WTC11 (cell line): ENCODE measurements around the gene UGGT2. TPM values are rescaled to one million over a fixed set of nuclear protein-coding genes. Genes with fewer than 3 reads are reported as not detected.
A peak's percentile ranks its signal among the peaks of the same experiment; 100 is the strongest.

Experiments used
- ATAC-seq: fragments of 200-7000 bp; cut with Tn5 transposase; 2 replicates; pipeline ENCODE4 v1.10.0; 2021; ENCODE audit warnings: mild to moderate bottlenecking, moderate library complexity
- CTCF ChIA-PET: fragments of 300-600 bp; sonication (Branson Sonifier 250); formaldehyde crosslinking; loops from one replicate; lab custom pipeline; 2021; ENCODE audit warnings: antibody characterized with exemption; lab: Charles Lee
- POLR2A ChIA-PET: fragments of 350-600 bp; sonication (Branson Sonifier 250); formaldehyde crosslinking; loops from one replicate; lab custom pipeline; 2021; ENCODE audit warnings: antibody characterized with exemption; lab: Charles Lee
- DNase-seq: peaks from one replicate; pipeline ENCODE4 v3.0.0; 2021; ENCODE audit warnings: low spot score
- H3K27ac Mint-ChIP-seq: 2 replicates; pipeline ENCODE4 v1.8.0; 2021; ENCODE audit warnings: mixed read lengths
- H3K27me3 Mint-ChIP-seq: 2 replicates; pipeline ENCODE4 v1.8.0; 2021; ENCODE audit warnings: low read depth, mild to moderate bottlenecking, moderate library complexity, mixed read lengths
- H3K36me3 Mint-ChIP-seq: 2 replicates; pipeline ENCODE4 v1.8.0; 2021; ENCODE audit warnings: mixed read lengths
- H3K4me1 Mint-ChIP-seq: 2 replicates; pipeline ENCODE4 v1.8.0; 2022; ENCODE audit warnings: mixed read lengths
- H3K4me3 Mint-ChIP-seq: 2 replicates; pipeline ENCODE4 v1.8.0; 2021; ENCODE audit warnings: mild to moderate bottlenecking, moderate library complexity, mixed read lengths
- H3K9me3 Mint-ChIP-seq: 2 replicates; pipeline ENCODE4 v1.8.0; 2021; ENCODE audit warnings: mixed read lengths
- CREM ChIP-seq: sonication (generic); formaldehyde crosslinking; IDR thresholded peaks from 2 replicates; pipeline ENCODE4 v1.8.1; 2022; ENCODE audit warnings: mild to moderate bottlenecking, missing genetic modification reagents, moderate library complexity
- EMX1 ChIP-seq: fragments of 250-450 bp; sonication (Bioruptor Pico); IDR thresholded peaks from 2 replicates; pipeline ENCODE4 v1.8.0; 2021; ENCODE audit warnings: mild to moderate bottlenecking
- IRF2 ChIP-seq: sonication (generic); formaldehyde crosslinking; IDR thresholded peaks from 2 replicates; pipeline ENCODE4 v1.8.0; 2022; ENCODE audit warnings: low read depth, missing genetic modification reagents, borderline replicate concordance
- JAZF1 ChIP-seq: fragments of 250-450 bp; sonication (Bioruptor Pico); IDR thresholded peaks from 2 replicates; pipeline ENCODE4 v1.9.0; 2021; ENCODE audit warnings: moderate library complexity, mild to moderate bottlenecking, inconsistent platforms
- NFATC4 ChIP-seq: fragments of 250-450 bp; sonication (Bioruptor Pico); IDR thresholded peaks from 2 replicates; pipeline ENCODE4 v1.9.0; 2021; ENCODE audit warnings: mild to moderate bottlenecking
- NR1H2 ChIP-seq: sonication (generic); formaldehyde crosslinking; IDR thresholded peaks from 2 replicates; pipeline ENCODE4 v1.9.0; 2021; ENCODE audit warnings: mild to moderate bottlenecking, moderate library complexity, missing genetic modification reagents
- PRRX2 ChIP-seq: fragments of 250-450 bp; sonication (Bioruptor Pico); IDR thresholded peaks from 2 replicates; pipeline ENCODE4 v1.8.0; 2021; ENCODE audit warnings: mild to moderate bottlenecking
- RELA ChIP-seq: sonication (generic); formaldehyde crosslinking; IDR thresholded peaks from 2 replicates; pipeline ENCODE4 v1.8.1; 2022; ENCODE audit warnings: missing genetic modification reagents, mild to moderate bottlenecking, borderline replicate concordance
- SOX15 ChIP-seq: fragments of 250-450 bp; sonication (Bioruptor Pico); IDR thresholded peaks from 2 replicates; pipeline ENCODE4 v1.9.0; 2021; ENCODE audit warnings: mild to moderate bottlenecking
- TCF7 ChIP-seq: sonication (generic); formaldehyde crosslinking; IDR thresholded peaks from 2 replicates; pipeline ENCODE4 v1.8.0; 2022; ENCODE audit warnings: mild to moderate bottlenecking, low read depth, missing genetic modification reagents, moderate library complexity
- ZBTB21 ChIP-seq: sonication (generic); formaldehyde crosslinking; IDR thresholded peaks from 2 replicates; pipeline ENCODE4 v1.8.1; 2023; ENCODE audit warnings: mild to moderate bottlenecking, missing genetic modification reagents, borderline replicate concordance
- ZNF423 ChIP-seq: fragments of 250-450 bp; sonication (Bioruptor Pico); IDR thresholded peaks from 2 replicates; pipeline ENCODE4 v2.1.2; 2022; ENCODE audit warnings: mild to moderate bottlenecking, moderate library complexity
- total RNA-seq: library from RNA; stranded (reverse); gene quantifications from 3 replicates; pipeline ENCODE4 v1.2.3, GENCODE V29; 2021
- TF ChIP-seq, protein P1 (sequence below): sonication (generic); formaldehyde crosslinking; IDR thresholded peaks from 2 replicates; pipeline ENCODE4 v1.8.1; 2023; ENCODE audit warnings: mild to moderate bottlenecking, missing genetic modification reagents
- TF ChIP-seq, protein P2 (sequence below): fragments of 250-450 bp; sonication (Bioruptor Pico); IDR thresholded peaks from 2 replicates; pipeline ENCODE4 v2.1.2; 2022; ENCODE audit warnings: mild to moderate bottlenecking, moderate library complexity
- TF ChIP-seq, protein P3 (sequence below): sonication (generic); formaldehyde crosslinking; IDR thresholded peaks from 2 replicates; pipeline ENCODE4 v1.8.0; 2022; ENCODE audit warnings: mild to moderate bottlenecking, missing genetic modification reagents
- TF ChIP-seq, protein P4 (sequence below): sonication (generic); formaldehyde crosslinking; conservative IDR thresholded peaks from 2 replicates; pipeline ENCODE4 v1.8.1; 2023; ENCODE audit warnings: mild to moderate bottlenecking, low read depth, missing genetic modification reagents, moderate library complexity
- TF ChIP-seq, protein P5 (sequence below): fragments of 250-450 bp; sonication (Bioruptor Pico); IDR thresholded peaks from 2 replicates; pipeline ENCODE4 v1.9.0; 2021; ENCODE audit warnings: mild to moderate bottlenecking, borderline replicate concordance
- TF ChIP-seq, protein P6 (sequence below): fragments of 250-450 bp; sonication (Bioruptor Pico); conservative IDR thresholded peaks from 2 replicates; pipeline ENCODE4 v1.9.0; 2021; ENCODE audit warnings: mild to moderate bottlenecking
- TF ChIP-seq, protein P7 (sequence below): sonication (generic); formaldehyde crosslinking; IDR thresholded peaks from 2 replicates; pipeline ENCODE4 v1.8.0; 2023; ENCODE audit warnings: mild to moderate bottlenecking, missing genetic modification reagents
- TF ChIP-seq, protein P8 (sequence below): fragments of 200-600 bp; IDR thresholded peaks from 2 replicates; pipeline ENCODE4 v1.8.0; 2022; ENCODE audit warnings: antibody characterized with exemption

UGGT2 gene
- total RNA-seq, 1 experiment from 2014 or later, result 31.1 TPM

DNA sequence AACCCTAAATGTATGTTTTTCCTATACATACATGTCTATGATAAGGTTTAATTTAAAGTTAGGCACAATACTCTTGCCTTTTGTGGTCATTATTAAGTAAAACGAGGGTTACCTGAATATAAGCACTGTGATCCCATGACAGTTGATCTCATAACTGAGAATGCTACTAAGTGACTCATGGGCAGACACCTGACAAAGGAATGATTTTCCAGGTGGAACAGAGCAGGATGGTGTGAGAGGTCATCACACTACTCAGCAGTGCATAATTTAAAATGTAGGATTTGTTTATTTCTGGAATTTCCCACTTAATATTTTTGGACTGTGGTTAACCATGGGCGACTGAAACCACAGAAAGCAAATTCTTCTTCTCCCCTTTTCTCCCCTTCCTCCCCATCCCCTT lies 178.9 kb downstream of the UGGT2 start (continued):
- TF ChIP-seq, protein P1, sequence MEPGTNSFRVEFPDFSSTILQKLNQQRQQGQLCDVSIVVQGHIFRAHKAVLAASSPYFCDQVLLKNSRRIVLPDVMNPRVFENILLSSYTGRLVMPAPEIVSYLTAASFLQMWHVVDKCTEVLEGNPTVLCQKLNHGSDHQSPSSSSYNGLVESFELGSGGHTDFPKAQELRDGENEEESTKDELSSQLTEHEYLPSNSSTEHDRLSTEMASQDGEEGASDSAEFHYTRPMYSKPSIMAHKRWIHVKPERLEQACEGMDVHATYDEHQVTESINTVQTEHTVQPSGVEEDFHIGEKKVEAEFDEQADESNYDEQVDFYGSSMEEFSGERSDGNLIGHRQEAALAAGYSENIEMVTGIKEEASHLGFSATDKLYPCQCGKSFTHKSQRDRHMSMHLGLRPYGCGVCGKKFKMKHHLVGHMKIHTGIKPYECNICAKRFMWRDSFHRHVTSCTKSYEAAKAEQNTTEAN (CRISPR knock-in tag), result no peak
- no peak for TF ChIP-seq ZNF423 (CRISPR knock-in tag)
- TF ChIP-seq, protein P2, sequence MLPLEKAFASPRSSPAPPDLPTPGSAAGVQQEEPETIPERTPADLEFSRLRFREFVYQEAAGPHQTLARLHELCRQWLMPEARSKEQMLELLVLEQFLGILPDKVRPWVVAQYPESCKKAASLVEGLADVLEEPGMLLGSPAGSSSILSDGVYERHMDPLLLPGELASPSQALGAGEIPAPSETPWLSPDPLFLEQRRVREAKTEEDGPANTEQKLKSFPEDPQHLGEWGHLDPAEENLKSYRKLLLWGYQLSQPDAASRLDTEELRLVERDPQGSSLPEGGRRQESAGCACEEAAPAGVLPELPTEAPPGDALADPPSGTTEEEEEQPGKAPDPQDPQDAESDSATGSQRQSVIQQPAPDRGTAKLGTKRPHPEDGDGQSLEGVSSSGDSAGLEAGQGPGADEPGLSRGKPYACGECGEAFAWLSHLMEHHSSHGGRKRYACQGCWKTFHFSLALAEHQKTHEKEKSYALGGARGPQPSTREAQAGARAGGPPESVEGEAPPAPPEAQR, result no peak
- TF ChIP-seq CREM (CRISPR knock-in tag), result no peak
- TF ChIP-seq EMX1, result no peak
- TF ChIP-seq SOX15 (CRISPR knock-in tag), result no peak
- no peak for TF ChIP-seq RELA (CRISPR knock-in tag)
- TF ChIP-seq ZBTB21 (CRISPR knock-in tag), result no peak
- no peak for TF ChIP-seq NR1H2
- TF ChIP-seq TCF7, result no peak

DNA sequence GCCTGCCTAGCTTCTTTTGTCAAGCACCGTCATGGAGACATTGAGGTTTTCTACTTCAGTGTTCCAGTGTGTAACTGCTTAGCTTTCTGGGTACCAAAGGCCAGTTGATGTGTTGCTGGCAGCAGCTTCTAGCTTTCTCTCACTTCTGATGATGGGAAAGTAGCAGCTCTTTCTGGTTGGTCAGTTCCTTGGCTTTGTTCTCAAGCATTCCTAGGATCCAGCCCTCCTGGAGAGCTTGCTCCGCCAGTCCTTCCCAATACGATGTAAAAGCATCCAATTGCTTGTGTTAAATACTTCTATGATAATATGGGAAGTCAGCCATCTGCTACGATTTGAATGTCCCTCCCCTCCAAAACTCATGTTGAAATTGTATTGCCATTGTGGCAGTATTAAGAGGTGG lies 182.8 kb downstream of the UGGT2 start:
- CTCF ChIA-PET, result interaction anchor here (0.7 kb wide), 1 partner anchor 246 kb away, joined by 3 read pairs; no protein-coding TSS in a partner anchor
- no peaks in the 10 kb centered on the region for H3K4me1 Mint-ChIP-seq
- TF ChIP-seq, protein P3, sequence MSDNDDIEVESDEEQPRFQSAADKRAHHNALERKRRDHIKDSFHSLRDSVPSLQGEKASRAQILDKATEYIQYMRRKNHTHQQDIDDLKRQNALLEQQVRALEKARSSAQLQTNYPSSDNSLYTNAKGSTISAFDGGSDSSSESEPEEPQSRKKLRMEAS (CRISPR knock-in tag), result no peak
- TF ChIP-seq PRRX2 (CRISPR knock-in tag), result no peak
- TF ChIP-seq, protein P4, sequence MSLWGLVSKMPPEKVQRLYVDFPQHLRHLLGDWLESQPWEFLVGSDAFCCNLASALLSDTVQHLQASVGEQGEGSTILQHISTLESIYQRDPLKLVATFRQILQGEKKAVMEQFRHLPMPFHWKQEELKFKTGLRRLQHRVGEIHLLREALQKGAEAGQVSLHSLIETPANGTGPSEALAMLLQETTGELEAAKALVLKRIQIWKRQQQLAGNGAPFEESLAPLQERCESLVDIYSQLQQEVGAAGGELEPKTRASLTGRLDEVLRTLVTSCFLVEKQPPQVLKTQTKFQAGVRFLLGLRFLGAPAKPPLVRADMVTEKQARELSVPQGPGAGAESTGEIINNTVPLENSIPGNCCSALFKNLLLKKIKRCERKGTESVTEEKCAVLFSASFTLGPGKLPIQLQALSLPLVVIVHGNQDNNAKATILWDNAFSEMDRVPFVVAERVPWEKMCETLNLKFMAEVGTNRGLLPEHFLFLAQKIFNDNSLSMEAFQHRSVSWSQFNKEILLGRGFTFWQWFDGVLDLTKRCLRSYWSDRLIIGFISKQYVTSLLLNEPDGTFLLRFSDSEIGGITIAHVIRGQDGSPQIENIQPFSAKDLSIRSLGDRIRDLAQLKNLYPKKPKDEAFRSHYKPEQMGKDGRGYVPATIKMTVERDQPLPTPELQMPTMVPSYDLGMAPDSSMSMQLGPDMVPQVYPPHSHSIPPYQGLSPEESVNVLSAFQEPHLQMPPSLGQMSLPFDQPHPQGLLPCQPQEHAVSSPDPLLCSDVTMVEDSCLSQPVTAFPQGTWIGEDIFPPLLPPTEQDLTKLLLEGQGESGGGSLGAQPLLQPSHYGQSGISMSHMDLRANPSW (CRISPR knock-in tag), result no peak
- no peak for TF ChIP-seq IRF2 (CRISPR knock-in tag)
- TF ChIP-seq, protein P5, sequence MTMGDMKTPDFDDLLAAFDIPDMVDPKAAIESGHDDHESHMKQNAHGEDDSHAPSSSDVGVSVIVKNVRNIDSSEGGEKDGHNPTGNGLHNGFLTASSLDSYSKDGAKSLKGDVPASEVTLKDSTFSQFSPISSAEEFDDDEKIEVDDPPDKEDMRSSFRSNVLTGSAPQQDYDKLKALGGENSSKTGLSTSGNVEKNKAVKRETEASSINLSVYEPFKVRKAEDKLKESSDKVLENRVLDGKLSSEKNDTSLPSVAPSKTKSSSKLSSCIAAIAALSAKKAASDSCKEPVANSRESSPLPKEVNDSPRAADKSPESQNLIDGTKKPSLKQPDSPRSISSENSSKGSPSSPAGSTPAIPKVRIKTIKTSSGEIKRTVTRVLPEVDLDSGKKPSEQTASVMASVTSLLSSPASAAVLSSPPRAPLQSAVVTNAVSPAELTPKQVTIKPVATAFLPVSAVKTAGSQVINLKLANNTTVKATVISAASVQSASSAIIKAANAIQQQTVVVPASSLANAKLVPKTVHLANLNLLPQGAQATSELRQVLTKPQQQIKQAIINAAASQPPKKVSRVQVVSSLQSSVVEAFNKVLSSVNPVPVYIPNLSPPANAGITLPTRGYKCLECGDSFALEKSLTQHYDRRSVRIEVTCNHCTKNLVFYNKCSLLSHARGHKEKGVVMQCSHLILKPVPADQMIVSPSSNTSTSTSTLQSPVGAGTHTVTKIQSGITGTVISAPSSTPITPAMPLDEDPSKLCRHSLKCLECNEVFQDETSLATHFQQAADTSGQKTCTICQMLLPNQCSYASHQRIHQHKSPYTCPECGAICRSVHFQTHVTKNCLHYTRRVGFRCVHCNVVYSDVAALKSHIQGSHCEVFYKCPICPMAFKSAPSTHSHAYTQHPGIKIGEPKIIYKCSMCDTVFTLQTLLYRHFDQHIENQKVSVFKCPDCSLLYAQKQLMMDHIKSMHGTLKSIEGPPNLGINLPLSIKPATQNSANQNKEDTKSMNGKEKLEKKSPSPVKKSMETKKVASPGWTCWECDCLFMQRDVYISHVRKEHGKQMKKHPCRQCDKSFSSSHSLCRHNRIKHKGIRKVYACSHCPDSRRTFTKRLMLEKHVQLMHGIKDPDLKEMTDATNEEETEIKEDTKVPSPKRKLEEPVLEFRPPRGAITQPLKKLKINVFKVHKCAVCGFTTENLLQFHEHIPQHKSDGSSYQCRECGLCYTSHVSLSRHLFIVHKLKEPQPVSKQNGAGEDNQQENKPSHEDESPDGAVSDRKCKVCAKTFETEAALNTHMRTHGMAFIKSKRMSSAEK (CRISPR knock-in tag), result no peak
- TF ChIP-seq NFATC4 (CRISPR knock-in tag), result no peak
- TF ChIP-seq, protein P6, sequence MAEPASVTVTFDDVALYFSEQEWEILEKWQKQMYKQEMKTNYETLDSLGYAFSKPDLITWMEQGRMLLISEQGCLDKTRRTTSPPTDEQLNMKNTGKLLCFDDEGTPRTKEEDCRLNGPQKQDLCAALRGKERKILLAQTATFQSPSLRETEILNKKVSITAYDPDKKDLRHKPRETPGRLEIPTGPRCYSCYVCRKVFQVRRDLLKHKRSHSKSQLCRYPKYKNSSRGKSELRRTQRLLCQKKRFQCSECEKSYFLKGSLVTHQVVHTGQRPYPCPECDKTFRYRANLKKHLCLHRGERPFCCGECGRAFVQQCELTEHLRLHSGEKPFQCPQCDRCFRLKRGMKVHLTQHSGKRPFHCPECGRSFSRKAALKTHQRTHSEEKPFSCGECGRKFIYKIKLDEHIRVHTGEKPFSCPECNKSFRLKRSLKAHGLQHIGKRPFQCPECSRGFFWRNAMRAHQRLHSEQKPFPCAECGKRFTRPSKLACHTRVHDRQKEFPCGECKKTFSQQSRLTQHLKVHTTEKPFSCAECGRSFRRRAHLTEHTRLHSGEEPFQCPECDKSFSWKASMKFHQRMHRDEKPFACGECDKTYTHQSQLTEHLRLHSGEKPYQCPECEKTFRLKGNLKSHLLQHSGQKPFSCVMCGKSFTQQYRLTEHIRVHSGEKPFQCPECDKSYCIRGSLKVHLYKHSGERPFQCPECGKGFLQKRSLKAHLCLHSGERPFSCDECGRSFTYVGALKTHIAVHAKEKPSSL, result no peak
- TF ChIP-seq, protein P7, sequence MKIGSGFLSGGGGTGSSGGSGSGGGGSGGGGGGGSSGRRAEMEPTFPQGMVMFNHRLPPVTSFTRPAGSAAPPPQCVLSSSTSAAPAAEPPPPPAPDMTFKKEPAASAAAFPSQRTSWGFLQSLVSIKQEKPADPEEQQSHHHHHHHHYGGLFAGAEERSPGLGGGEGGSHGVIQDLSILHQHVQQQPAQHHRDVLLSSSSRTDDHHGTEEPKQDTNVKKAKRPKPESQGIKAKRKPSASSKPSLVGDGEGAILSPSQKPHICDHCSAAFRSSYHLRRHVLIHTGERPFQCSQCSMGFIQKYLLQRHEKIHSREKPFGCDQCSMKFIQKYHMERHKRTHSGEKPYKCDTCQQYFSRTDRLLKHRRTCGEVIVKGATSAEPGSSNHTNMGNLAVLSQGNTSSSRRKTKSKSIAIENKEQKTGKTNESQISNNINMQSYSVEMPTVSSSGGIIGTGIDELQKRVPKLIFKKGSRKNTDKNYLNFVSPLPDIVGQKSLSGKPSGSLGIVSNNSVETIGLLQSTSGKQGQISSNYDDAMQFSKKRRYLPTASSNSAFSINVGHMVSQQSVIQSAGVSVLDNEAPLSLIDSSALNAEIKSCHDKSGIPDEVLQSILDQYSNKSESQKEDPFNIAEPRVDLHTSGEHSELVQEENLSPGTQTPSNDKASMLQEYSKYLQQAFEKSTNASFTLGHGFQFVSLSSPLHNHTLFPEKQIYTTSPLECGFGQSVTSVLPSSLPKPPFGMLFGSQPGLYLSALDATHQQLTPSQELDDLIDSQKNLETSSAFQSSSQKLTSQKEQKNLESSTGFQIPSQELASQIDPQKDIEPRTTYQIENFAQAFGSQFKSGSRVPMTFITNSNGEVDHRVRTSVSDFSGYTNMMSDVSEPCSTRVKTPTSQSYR (CRISPR knock-in tag), result no peak
- TF ChIP-seq EMX1, result no peak
- no peak for TF ChIP-seq JAZF1 (CRISPR knock-in tag)
- TF ChIP-seq, protein P8, sequence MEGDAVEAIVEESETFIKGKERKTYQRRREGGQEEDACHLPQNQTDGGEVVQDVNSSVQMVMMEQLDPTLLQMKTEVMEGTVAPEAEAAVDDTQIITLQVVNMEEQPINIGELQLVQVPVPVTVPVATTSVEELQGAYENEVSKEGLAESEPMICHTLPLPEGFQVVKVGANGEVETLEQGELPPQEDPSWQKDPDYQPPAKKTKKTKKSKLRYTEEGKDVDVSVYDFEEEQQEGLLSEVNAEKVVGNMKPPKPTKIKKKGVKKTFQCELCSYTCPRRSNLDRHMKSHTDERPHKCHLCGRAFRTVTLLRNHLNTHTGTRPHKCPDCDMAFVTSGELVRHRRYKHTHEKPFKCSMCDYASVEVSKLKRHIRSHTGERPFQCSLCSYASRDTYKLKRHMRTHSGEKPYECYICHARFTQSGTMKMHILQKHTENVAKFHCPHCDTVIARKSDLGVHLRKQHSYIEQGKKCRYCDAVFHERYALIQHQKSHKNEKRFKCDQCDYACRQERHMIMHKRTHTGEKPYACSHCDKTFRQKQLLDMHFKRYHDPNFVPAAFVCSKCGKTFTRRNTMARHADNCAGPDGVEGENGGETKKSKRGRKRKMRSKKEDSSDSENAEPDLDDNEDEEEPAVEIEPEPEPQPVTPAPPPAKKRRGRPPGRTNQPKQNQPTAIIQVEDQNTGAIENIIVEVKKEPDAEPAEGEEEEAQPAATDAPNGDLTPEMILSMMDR, result no peak

More for the DNA sequence above, 182.8 kb downstream of the UGGT2 start:
- Mint-ChIP-seq H3K27ac (no peak overlapping the region), H3K4me3 (no peak overlapping the region), H3K9me3 (peaks cover 4% of the 10 kb centered on the region; the same call in 1 of the 2 replicates), H3K27me3 (no peaks in the 10 kb centered on the region), H3K36me3 (peaks cover 7% of the 10 kb centered on the region)
- no peak for DNase-seq
- ATAC-seq, result peak; percentile 71
- POLR2A ChIA-PET, result no interaction called here
